ENCODE data around the gene DBF4. TPM values are rescaled to one million over a fixed set of nuclear protein-coding genes. Genes with fewer than 3 reads are reported as not detected.
A peak's percentile ranks its signal among the peaks of the same experiment; 100 is the strongest.
"Not testable (repeated sequence)": the region's sequence is repeated elsewhere in the genome, so short reads cannot be mapped to it uniquely, and the experiment has no call there.

DBF4 gene
- total and polyA plus RNA-seq, 2 of the 13 experiments (the other 11 are each of a cell fraction or from before 2014, with no cell fraction given) = 5.0 to 64.4 TPM

DNA sequence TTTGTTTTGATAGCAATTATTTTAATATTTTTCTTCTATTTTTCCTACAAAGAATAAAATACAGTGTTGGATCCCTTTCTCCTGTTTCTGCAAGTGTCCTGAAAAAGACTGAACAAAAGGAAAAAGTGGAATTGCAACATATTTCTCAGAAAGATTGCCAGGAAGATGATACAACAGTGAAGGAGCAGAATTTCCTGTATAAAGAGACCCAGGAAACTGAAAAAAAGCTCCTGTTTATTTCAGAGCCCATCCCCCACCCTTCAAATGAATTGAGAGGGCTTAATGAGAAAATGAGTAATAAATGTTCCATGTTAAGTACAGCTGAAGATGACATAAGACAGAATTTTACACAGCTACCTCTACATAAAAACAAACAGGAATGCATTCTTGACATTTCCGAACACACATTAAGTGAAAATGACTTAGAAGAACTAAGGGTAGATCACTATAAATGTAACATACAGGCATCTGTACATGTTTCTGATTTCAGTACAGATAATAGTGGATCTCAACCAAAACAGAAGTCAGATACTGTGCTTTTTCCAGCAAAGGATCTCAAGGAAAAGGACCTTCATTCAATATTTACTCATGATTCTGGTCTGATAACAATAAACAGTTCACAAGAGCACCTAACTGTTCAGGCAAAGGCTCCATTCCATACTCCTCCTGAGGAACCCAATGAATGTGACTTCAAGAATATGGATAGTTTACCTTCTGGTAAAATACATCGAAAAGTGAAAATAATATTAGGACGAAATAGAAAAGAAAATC is 31.0 kb downstream of the DBF4 start:
- ATAC-seq = 0 out of 3 replicates have a peak, but pooled peaks have one; percentile 23
- H3K27me3 ChIP-seq (ENCODE audit: control insufficient read depth in 1 of 2, insufficient read depth in 2 of 2, low read length in 2 of 2); FAIRE-seq; H2AFZ ChIP-seq (ENCODE audit: low read length); H3K4me3 ChIP-seq (replicated peaks in 1 of 3; ENCODE audit: insufficient read depth in 1 of 3, low read depth in 2 of 3, low read length in 3 of 3); H3K4me2 ChIP-seq (ENCODE audit: low read depth, low read length); CTCF ChIA-PET (ENCODE audit: low intra/inter-chr PET ratio, low total read pairs); DNase-seq (ENCODE audit: low spot score); POLR2A ChIA-PET; H4K20me1 ChIP-seq (ENCODE audit: insufficient read depth, low read length); H3K9ac ChIP-seq (ENCODE audit: insufficient read depth, low read depth, low read length); BruUV-seq (replicated peaks); intact Hi-C loops (cut with micrococcal nuclease; ENCODE audit: unreplicated experiment); H3K9me3 ChIP-seq (ENCODE audit: low read length); H3K79me2 ChIP-seq (ENCODE audit: insufficient read depth, low read length); H3K27ac ChIP-seq (ENCODE audit: extremely low read length, insufficient read depth, low read length); in situ Hi-C loops (cut with HindIII; ENCODE audit: extremely low pct_ligation_motif_present, low pct_unique_long_range_greater_than_20kb); TF ChIP-seq FOXA1 (IDR thresholded peaks at IDR 0.05): not testable (repeated sequence)
- peaks cover 4 to 29% of the 10 kb centered on the region in 2 experiments; a peak in 3 of 5 replicates for H3K36me3 ChIP-seq (replicated peaks in 1 of 2; ENCODE audit: control insufficient read depth in 1 of 2, insufficient read depth in 2 of 2, low read length in 2 of 2)
- TF ChIP-seq FOXA1 (CRISPR knock-in tag; IDR thresholded peaks at IDR 0.05) (peak; percentile 21; the same call in 1 of the 2 replicates), ZNF12 (CRISPR knock-in tag; IDR thresholded peaks at IDR 0.05) (0 out of 2 replicates have a peak, but pooled peaks have one; percentile 14), GATAD2A (CRISPR knock-in tag; IDR thresholded peaks at IDR 0.05) (peak; percentile 39; the same call in 1 of the 2 replicates), FOXA3 (CRISPR knock-in tag; IDR thresholded peaks at IDR 0.05) (peak; percentile 41; the same call in 1 of the 2 replicates)
- TF ChIP-seq, protein P1, sequence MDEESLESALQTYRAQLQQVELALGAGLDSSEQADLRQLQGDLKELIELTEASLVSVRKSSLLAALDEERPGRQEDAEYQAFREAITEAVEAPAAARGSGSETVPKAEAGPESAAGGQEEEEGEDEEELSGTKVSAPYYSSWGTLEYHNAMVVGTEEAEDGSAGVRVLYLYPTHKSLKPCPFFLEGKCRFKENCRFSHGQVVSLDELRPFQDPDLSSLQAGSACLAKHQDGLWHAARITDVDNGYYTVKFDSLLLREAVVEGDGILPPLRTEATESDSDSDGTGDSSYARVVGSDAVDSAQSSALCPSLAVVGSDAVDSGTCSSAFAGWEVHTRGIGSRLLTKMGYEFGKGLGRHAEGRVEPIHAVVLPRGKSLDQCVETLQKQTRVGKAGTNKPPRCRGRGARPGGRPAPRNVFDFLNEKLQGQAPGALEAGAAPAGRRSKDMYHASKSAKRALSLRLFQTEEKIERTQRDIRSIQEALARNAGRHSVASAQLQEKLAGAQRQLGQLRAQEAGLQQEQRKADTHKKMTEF (CRISPR knock-in tag; IDR thresholded peaks at IDR 0.05) = 0 out of 2 replicates have a peak, but pooled peaks have one; percentile 13
- TF ChIP-seq, protein P2, sequence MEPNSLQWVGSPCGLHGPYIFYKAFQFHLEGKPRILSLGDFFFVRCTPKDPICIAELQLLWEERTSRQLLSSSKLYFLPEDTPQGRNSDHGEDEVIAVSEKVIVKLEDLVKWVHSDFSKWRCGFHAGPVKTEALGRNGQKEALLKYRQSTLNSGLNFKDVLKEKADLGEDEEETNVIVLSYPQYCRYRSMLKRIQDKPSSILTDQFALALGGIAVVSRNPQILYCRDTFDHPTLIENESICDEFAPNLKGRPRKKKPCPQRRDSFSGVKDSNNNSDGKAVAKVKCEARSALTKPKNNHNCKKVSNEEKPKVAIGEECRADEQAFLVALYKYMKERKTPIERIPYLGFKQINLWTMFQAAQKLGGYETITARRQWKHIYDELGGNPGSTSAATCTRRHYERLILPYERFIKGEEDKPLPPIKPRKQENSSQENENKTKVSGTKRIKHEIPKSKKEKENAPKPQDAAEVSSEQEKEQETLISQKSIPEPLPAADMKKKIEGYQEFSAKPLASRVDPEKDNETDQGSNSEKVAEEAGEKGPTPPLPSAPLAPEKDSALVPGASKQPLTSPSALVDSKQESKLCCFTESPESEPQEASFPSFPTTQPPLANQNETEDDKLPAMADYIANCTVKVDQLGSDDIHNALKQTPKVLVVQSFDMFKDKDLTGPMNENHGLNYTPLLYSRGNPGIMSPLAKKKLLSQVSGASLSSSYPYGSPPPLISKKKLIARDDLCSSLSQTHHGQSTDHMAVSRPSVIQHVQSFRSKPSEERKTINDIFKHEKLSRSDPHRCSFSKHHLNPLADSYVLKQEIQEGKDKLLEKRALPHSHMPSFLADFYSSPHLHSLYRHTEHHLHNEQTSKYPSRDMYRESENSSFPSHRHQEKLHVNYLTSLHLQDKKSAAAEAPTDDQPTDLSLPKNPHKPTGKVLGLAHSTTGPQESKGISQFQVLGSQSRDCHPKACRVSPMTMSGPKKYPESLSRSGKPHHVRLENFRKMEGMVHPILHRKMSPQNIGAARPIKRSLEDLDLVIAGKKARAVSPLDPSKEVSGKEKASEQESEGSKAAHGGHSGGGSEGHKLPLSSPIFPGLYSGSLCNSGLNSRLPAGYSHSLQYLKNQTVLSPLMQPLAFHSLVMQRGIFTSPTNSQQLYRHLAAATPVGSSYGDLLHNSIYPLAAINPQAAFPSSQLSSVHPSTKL (CRISPR knock-in tag; IDR thresholded peaks at IDR 0.05) = peak; percentile 55; the same call in 1 of the 2 replicates
- peaks cover 22% of the 10 kb centered on the region for H3K4me1 ChIP-seq (ENCODE audit: insufficient read depth, low read length)
- 95% methylated on average over 3 of the region's 3 CpGs for WGBS (ENCODE audit: low lambda C conversion rate)

DNA sequence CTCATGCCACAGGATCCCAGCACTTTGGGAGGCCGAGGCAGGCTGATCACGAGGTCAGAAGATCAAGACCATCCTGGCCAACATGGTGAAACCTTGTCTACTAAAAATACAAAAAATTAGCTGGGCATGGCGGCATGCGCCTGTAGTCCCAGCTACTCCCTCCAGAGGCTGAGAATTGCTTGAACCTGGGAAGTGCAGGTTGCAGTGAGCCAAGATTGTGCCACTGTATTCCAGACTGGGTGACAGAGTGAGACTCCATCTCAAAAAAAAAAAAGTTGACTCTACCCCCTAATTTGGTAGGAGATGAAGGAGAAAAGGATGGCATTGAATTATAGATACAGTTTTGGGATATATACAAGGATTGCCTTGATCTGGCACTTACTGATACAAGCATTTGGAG is 32.5 kb downstream of the DBF4 start:
- H3K79me2 ChIP-seq (ENCODE audit: insufficient read depth, low read length); H3K27me3 ChIP-seq (ENCODE audit: control insufficient read depth in 1 of 2, insufficient read depth in 2 of 2, low read length in 2 of 2); H4K20me1 ChIP-seq (ENCODE audit: insufficient read depth, low read length); CTCF ChIA-PET (ENCODE audit: low intra/inter-chr PET ratio, low total read pairs); in situ Hi-C loops (cut with HindIII; ENCODE audit: extremely low pct_ligation_motif_present, low pct_unique_long_range_greater_than_20kb); ATAC-seq; DNase-seq (ENCODE audit: low spot score); H3K4me2 ChIP-seq (ENCODE audit: low read depth, low read length); FAIRE-seq; H2AFZ ChIP-seq (ENCODE audit: low read length); BruUV-seq (replicated peaks); H3K4me3 ChIP-seq (replicated peaks in 1 of 3; ENCODE audit: insufficient read depth in 1 of 3, low read depth in 2 of 3, low read length in 3 of 3); H3K9me3 ChIP-seq (ENCODE audit: low read length); POLR2A ChIA-PET; H3K27ac ChIP-seq (ENCODE audit: extremely low read length, insufficient read depth, low read length); intact Hi-C loops (cut with micrococcal nuclease; ENCODE audit: unreplicated experiment); H3K9ac ChIP-seq (ENCODE audit: insufficient read depth, low read depth, low read length): not testable (repeated sequence)
- Histone ChIP-seq H3K4me1 (ENCODE audit: insufficient read depth, low read length) (peaks cover 22% of the 10 kb centered on the region), H3K36me3 (replicated peaks in 1 of 2; ENCODE audit: control insufficient read depth in 1 of 2, insufficient read depth in 2 of 2, low read length in 2 of 2) (peaks cover 4 to 17% of the 10 kb centered on the region in 2 experiments; a peak in 2 of 5 replicates)
- 97% methylated on average over 4 of the region's 4 CpGs for WGBS (ENCODE audit: low lambda C conversion rate)
